GM12878 (cell line): ENCODE data around the gene MICALL2. TPM values are rescaled to one million over a fixed set of nuclear protein-coding genes. Genes with fewer than 3 reads are reported as not detected.

Experiments
- ATAC-seq: fragments of 200-7000 bp; cut with Tn5 transposase; 3 replicates; pipeline ENCODE4 v1.9.1; 2020; ENCODE audit warnings: mild to moderate bottlenecking, moderate library complexity
- BruUV-seq: library from RNA; stranded (reverse); fragments of 400-500 nt; replicated peaks from 2 replicates; lab custom pipeline; 2021; lab: Mats Ljungman, UMichigan
- CTCF ChIA-PET: fragments of 300-600 bp; sonication (Branson Sonifier 250); formaldehyde crosslinking; extraction: SDS; loops from one replicate; lab custom pipeline; 2021; ENCODE audit warnings: inconsistent platforms; lab: Yijun Ruan, JAX
- POLR2A ChIA-PET: fragments of 350-600 bp; formaldehyde crosslinking; extraction: SDS; loops from one replicate; lab custom pipeline; 2021; ENCODE audit warnings: inconsistent platforms; lab: Charles Lee
- RAD21 ChIA-PET: fragments of 300-600 bp; sonication (Branson Sonifier 250); formaldehyde crosslinking; loops from one replicate; lab custom pipeline; 2023; ENCODE audit warnings: antibody characterized with exemption; ENCODE audit not compliant: unreplicated experiment; lab: Charles Lee
- SMC1A ChIA-PET: fragments of 300-600 bp; sonication (Branson Sonifier 250); formaldehyde crosslinking; loops from one replicate; lab custom pipeline; 2023; ENCODE audit not compliant: unreplicated experiment, uncharacterized antibody; lab: Charles Lee
- DNase-seq: peaks from one replicate; pipeline ENCODE4 v3.0.0-alpha.2; 2011; ENCODE audit warnings: low read depth, low spot score
- FAIRE-seq: peaks from 3 replicates; lab custom pipeline; 2011; peaks lifted over from hg19 to GRCh38; lab: Jason Lieb, UNC
- H2AFZ ChIP-seq: 2 replicates; pipeline ENCODE4 v1.6.0; 2011; ENCODE audit warnings: low read depth, low read length, control low read depth; ENCODE audit not compliant: control insufficient read depth
- H3K27ac ChIP-seq: 2 replicates; pipeline ENCODE4 v1.5.1; 2011; ENCODE audit warnings: control low read depth; ENCODE audit not compliant: control insufficient read depth, insufficient read depth
- H3K27me3 ChIP-seq, 2 experiments: replicated peaks in 1 of 2; 2 replicates each; pipeline versions ENCODE4 v1.6.0 to v1.6.1; 2011; ENCODE audit warnings: low read length in 1 of 2; ENCODE audit not compliant: control insufficient read depth in 2 of 2, insufficient read depth in 2 of 2
- H3K36me3 ChIP-seq, 2 experiments: 2 replicates each; pipeline ENCODE4 v1.5.1; 2011; ENCODE audit warnings: low read length in 1 of 2; ENCODE audit not compliant: control insufficient read depth in 2 of 2, insufficient read depth in 2 of 2
- H3K4me1 ChIP-seq: 2 replicates; pipeline ENCODE4 v1.6.1; 2011; ENCODE audit warnings: mild to moderate bottlenecking, low read length, moderate library complexity, mixed read lengths; ENCODE audit not compliant: control insufficient read depth, insufficient read depth
- H3K4me2 ChIP-seq: 2 replicates; pipeline ENCODE4 v1.6.0; 2011; ENCODE audit warnings: control low read depth; ENCODE audit not compliant: control insufficient read depth, insufficient read depth
- H3K4me3 ChIP-seq: fragments of 200-600 bp; sonication (generic); 2 replicates; pipeline ENCODE4 v1.5.1; 2016
- H3K79me2 ChIP-seq: 2 replicates; pipeline ENCODE4 v1.6.0; 2011; ENCODE audit warnings: low read length; ENCODE audit not compliant: control insufficient read depth, insufficient read depth
- H3K9ac ChIP-seq: 2 replicates; pipeline ENCODE4 v1.8.0; 2011; ENCODE audit warnings: low read length, control low read depth, mixed read lengths; ENCODE audit not compliant: control insufficient read depth, insufficient read depth
- H3K9me3 ChIP-seq: replicated peaks from 3 replicates; pipeline ENCODE4 v1.5.1; 2011; ENCODE audit warnings: mild to moderate bottlenecking, low read length; ENCODE audit not compliant: control insufficient read depth, insufficient read depth
- H4K20me1 ChIP-seq: 2 replicates; pipeline ENCODE4 v1.6.0; 2011; ENCODE audit not compliant: control insufficient read depth, insufficient read depth
- BCL11A ChIP-seq: IDR thresholded peaks from 2 replicates; pipeline ENCODE4 v1.6.1; 2011; ENCODE audit warnings: low read depth, low read length
- CHD2 ChIP-seq: IDR thresholded peaks from 2 replicates; pipeline ENCODE4 v1.6.1; 2011; ENCODE audit warnings: low read depth, low read length, improper control_type of control experiment, borderline replicate concordance
- EED ChIP-seq: sonication (generic); IDR thresholded peaks from 2 replicates; pipeline ENCODE4 v1.6.1; 2016; ENCODE audit warnings: antibody characterized with exemption, low read depth
- ETV6 ChIP-seq, 2 experiments: fragments of 450-650 bp in 1 of 2; IDR thresholded peaks in 1 of 2; conservative IDR thresholded peaks in 1 of 2; 2 replicates each; pipeline ENCODE4 v1.6.1; 2014; ENCODE audit warnings: antibody characterized with exemption in 1 of 2, borderline replicate concordance in 1 of 2, low read depth in 1 of 2, mild to moderate bottlenecking in 1 of 2, moderate library complexity in 1 of 2
- FOS ChIP-seq: IDR thresholded peaks from 3 replicates; pipeline ENCODE4 v1.6.1; 2011; ENCODE audit warnings: borderline replicate concordance; ENCODE audit not compliant: insufficient read length; ENCODE audit errors: extremely low read depth
- FOXM1 ChIP-seq: IDR thresholded peaks from 2 replicates; pipeline ENCODE4 v1.6.1; 2012; ENCODE audit warnings: low read depth, mild to moderate bottlenecking, inconsistent platforms, low read length, moderate library complexity
- RFX5 ChIP-seq: IDR thresholded peaks from 2 replicates; pipeline ENCODE4 v1.6.1; 2011; ENCODE audit warnings: low read depth, low read length, improper control_type of control experiment
- STAT1 ChIP-seq: fragments of 450-650 bp; conservative IDR thresholded peaks from 2 replicates; pipeline ENCODE4 v1.6.1; 2014; ENCODE audit warnings: antibody characterized with exemption, mild to moderate bottlenecking
- TARDBP ChIP-seq: IDR thresholded peaks from 2 replicates; pipeline ENCODE4 v1.6.1; 2016; ENCODE audit warnings: borderline replicate concordance
- WGBS: methylation state at CpG from one replicate; pipeline ENCODE4 v1.1.6; 2016; ENCODE audit warnings: low lambda C conversion rate; ENCODE audit not compliant: insufficient replicate concordance, insufficient coverage; ENCODE audit errors: missing lambda C conversion rate; 5-methylcytosine and 5-hydroxymethylcytosine counted together
- in situ Hi-C: fragments of 300-500 bp; cut with MboI; formaldehyde crosslinking; loops from 9 replicates; pipeline ENCODE4 v1.14.3; 2018; ENCODE audit warnings: mixed read lengths
- intact Hi-C: fragments of 100-400 bp; cut with micrococcal nuclease; formaldehyde crosslinking; loops from one replicate; pipeline ENCODE4 v1.14.2; 2022; ENCODE audit not compliant: unreplicated experiment
- polyA plus RNA-seq, 11 experiments: library from polyadenylated mRNA; depleted of rRNA in 4 of 11; unstranded in 6 of 11; stranded (reverse) in 5 of 11; fragments of >200 nt; fragmentation: Nextera tagmentation in 4 of 11; fragmentation: Illumina TruSeq in 1 of 11; extraction: Ambion mirVana in 4 of 11; extraction: Trizol in 1 of 11; gene quantifications; 1 replicate in 1 of 11; 2 replicates in 10 of 11; pipeline versions ENCODE4 v1.2.1 to v1.2.3, GENCODE V29; 2011 to 2016; ENCODE audit warnings: inconsistent platforms in 2 of 11, missing spikeins in 2 of 11, low read depth in 1 of 11
- total RNA-seq, 4 experiments: library from RNA; depleted of rRNA in 3 of 4; stranded (reverse); fragments of >200 nt in 3 of 4; fragmentation: Illumina TruSeq in 1 of 4; extraction: Trizol in 1 of 4; gene quantifications; 2 replicates each; pipeline versions ENCODE4 v1.2.1 to v1.2.3, GENCODE V29; 2013 to 2021
- TF ChIP-seq, protein P1 (sequence below): fragments of 150-350 bp; IDR thresholded peaks from 2 replicates; pipeline ENCODE4 v1.6.1; 2016; ENCODE audit warnings: low read depth, low read length
- TF ChIP-seq, protein P2 (sequence below): fragments of 450-650 bp; IDR thresholded peaks from 2 replicates; pipeline ENCODE4 v1.6.1; 2014; ENCODE audit warnings: mild to moderate bottlenecking

MICALL2 gene
- total and polyA plus RNA-seq, 10 of the 15 experiments (the other 5 are each of a cell fraction or from before 2014, with no cell fraction given) = 0.04 to 1.7 (median 0.83) TPM; not detected in 3

DNA sequence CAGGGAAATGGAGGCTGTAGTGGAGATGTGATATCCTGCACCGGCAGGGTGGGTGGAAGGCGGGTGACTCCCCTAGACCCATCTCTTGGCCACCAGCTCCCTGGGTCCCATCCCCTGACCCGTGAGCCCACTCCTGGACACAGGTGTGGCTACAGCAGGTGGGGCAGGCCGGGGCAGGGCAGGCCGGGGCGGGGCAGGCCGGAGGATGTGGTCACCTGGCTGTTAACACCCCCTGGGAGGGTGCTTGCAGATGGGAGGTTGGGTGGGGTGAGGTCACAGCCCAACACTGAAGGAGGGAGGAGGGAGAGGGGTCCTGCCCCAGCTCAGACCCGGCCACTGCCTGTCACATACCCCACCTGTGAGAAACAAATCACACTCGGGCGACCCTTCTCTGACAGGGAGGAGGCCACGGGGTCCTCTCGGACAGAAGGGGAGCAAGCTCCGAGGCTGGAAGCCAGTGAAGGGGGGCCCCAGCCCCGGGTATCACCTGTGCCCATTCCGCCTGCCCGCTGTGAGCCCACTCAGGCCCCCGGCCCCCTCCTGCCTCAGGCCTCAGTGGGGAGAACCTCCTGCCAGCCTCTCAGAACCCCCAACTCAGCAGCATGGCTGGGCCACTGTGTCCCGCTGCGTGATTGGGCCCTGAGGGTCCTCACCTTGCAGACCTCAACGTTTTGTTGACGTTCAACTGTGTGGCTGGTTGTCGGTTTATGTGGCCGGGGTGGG is 74.0 kb downstream of the MICALL2 start:
- DNase-seq (no peak), FAIRE-seq (no peak), ATAC-seq (no peak)
- BruUV-seq = no TSS peak
- ChIA-PET POLR2A (no interaction called here), RAD21 (no interaction called here), SMC1A (no interaction called here), CTCF (no interaction called here)
- intact Hi-C loops (no loop called here), in situ Hi-C loops (no loop called here)
- WGBS = 24% methylated on average over 21 of the region's 23 CpGs
- H3K4me3 ChIP-seq = no peak overlapping the region
- H3K27me3 ChIP-seq = no peaks in the 10 kb centered on the region
- H3K9me3 ChIP-seq = no peaks in the 10 kb centered on the region
- no peaks in the 10 kb centered on the region for H3K79me2 ChIP-seq
- H2AFZ ChIP-seq = no peak overlapping the region
- no peaks in the 10 kb centered on the region for H3K4me1 ChIP-seq
- H3K36me3 ChIP-seq = no peaks in the 10 kb centered on the region
- H3K9ac ChIP-seq = no peak overlapping the region
- no peaks in the 10 kb centered on the region for H4K20me1 ChIP-seq
- TF ChIP-seq, protein P1, sequence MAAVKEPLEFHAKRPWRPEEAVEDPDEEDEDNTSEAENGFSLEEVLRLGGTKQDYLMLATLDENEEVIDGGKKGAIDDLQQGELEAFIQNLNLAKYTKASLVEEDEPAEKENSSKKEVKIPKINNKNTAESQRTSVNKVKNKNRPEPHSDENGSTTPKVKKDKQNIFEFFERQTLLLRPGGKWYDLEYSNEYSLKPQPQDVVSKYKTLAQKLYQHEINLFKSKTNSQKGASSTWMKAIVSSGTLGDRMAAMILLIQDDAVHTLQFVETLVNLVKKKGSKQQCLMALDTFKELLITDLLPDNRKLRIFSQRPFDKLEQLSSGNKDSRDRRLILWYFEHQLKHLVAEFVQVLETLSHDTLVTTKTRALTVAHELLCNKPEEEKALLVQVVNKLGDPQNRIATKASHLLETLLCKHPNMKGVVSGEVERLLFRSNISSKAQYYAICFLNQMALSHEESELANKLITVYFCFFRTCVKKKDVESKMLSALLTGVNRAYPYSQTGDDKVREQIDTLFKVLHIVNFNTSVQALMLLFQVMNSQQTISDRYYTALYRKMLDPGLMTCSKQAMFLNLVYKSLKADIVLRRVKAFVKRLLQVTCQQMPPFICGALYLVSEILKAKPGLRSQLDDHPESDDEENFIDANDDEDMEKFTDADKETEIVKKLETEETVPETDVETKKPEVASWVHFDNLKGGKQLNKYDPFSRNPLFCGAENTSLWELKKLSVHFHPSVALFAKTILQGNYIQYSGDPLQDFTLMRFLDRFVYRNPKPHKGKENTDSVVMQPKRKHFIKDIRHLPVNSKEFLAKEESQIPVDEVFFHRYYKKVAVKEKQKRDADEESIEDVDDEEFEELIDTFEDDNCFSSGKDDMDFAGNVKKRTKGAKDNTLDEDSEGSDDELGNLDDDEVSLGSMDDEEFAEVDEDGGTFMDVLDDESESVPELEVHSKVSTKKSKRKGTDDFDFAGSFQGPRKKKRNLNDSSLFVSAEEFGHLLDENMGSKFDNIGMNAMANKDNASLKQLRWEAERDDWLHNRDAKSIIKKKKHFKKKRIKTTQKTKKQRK = no peak
- TF ChIP-seq EED (no peak), ETV6 (conservative IDR thresholded peaks at IDR 0.05 in 1 of 2, IDR thresholded peaks at IDR 0.05 in 1 of 2; ENCODE audit: borderline replicate concordance in 1 of 2, low read depth in 1 of 2) (no peak), RFX5 (no peak), STAT1 (no peak), TARDBP (no peak), CHD2 (no peak), FOS (no peak), BCL11A (no peak), FOXM1 (no peak)
- TF ChIP-seq, protein P2, sequence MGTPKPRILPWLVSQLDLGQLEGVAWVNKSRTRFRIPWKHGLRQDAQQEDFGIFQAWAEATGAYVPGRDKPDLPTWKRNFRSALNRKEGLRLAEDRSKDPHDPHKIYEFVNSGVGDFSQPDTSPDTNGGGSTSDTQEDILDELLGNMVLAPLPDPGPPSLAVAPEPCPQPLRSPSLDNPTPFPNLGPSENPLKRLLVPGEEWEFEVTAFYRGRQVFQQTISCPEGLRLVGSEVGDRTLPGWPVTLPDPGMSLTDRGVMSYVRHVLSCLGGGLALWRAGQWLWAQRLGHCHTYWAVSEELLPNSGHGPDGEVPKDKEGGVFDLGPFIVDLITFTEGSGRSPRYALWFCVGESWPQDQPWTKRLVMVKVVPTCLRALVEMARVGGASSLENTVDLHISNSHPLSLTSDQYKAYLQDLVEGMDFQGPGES = no peak
- no peak overlapping the region for H3K4me2 ChIP-seq
- no peak overlapping the region for H3K27ac ChIP-seq

Other genes with a start within 250 kb of the MICALL2 start
- gene UNCX, start 226.6 kb downstream of the MICALL2 start, total RNA-seq (2014; rRNA removed) = not detected in 2 replicates
- gene UNCX, start 226.6 kb downstream of the MICALL2 start, total RNA-seq (2014; rRNA removed; fragmentation: Illumina TruSeq; extraction: Trizol) = not detected in 2 replicates
- gene UNCX, start 226.6 kb downstream of the MICALL2 start, total RNA-seq (2021) = not detected in 2 replicates
- not detected in 2 replicates for gene UNCX, start 226.6 kb downstream of the MICALL2 start, polyA plus RNA-seq (2011; rRNA removed)
- gene UNCX, start 226.6 kb downstream of the MICALL2 start, polyA plus RNA-seq (2014; fragmentation: Illumina TruSeq; extraction: Trizol) = not detected in 2 replicates
- not detected for gene UNCX, start 226.6 kb downstream of the MICALL2 start, polyA plus RNA-seq (2014; fragmentation: Nextera tagmentation; extraction: Ambion mirVana)
- gene UNCX, start 226.6 kb downstream of the MICALL2 start, polyA plus RNA-seq (2014; rRNA removed) = not detected in 2 replicates
- not detected for gene UNCX, start 226.6 kb downstream of the MICALL2 start, polyA plus RNA-seq (2016; fragmentation: Nextera tagmentation; extraction: Ambion mirVana)
- 14.6 and 19.5 TPM in 2 replicates for gene INTS1, start 44.9 kb upstream of the MICALL2 start, total RNA-seq (2014; rRNA removed)
- 6.9 and 10.0 TPM in 2 replicates for gene INTS1, start 44.9 kb upstream of the MICALL2 start, total RNA-seq (2014; rRNA removed; fragmentation: Illumina TruSeq; extraction: Trizol)
- gene INTS1, start 44.9 kb upstream of the MICALL2 start, total RNA-seq (2021) = 76.5 and 89.0 TPM in 2 replicates
- gene INTS1, start 44.9 kb upstream of the MICALL2 start, polyA plus RNA-seq (2011; rRNA removed) = 4.0 and 7.5 TPM in 2 replicates
- 0.98 and 10.6 TPM in 2 replicates for gene INTS1, start 44.9 kb upstream of the MICALL2 start, polyA plus RNA-seq (2014; fragmentation: Illumina TruSeq; extraction: Trizol)
- 1 to 10 TPM in 1 of 2 experiments, under 1 TPM in 1; 0.52 to 1.5 TPM for gene INTS1, start 44.9 kb upstream of the MICALL2 start, polyA plus RNA-seq (2014; fragmentation: Nextera tagmentation; extraction: Ambion mirVana)
- gene INTS1, start 44.9 kb upstream of the MICALL2 start, polyA plus RNA-seq (2014; rRNA removed) = 35.1 and 40.6 TPM in 2 replicates
- 10 to 100 TPM; 37.0 to 38.3 TPM for gene INTS1, start 44.9 kb upstream of the MICALL2 start, polyA plus RNA-seq (2016; fragmentation: Nextera tagmentation; extraction: Ambion mirVana)
- 11.0 and 13.8 TPM in 2 replicates for gene MAFK, start 71.2 kb upstream of the MICALL2 start, total RNA-seq (2014; rRNA removed)
- 3.3 and 4.0 TPM in 2 replicates for gene MAFK, start 71.2 kb upstream of the MICALL2 start, total RNA-seq (2014; rRNA removed; fragmentation: Illumina TruSeq; extraction: Trizol)
- gene MAFK, start 71.2 kb upstream of the MICALL2 start, total RNA-seq (2021) = 24.3 and 24.5 TPM in 2 replicates
- gene MAFK, start 71.2 kb upstream of the MICALL2 start, polyA plus RNA-seq (2011; rRNA removed) = 2.2 and 3.5 TPM in 2 replicates
- 0.82 and 3.0 TPM in 2 replicates for gene MAFK, start 71.2 kb upstream of the MICALL2 start, polyA plus RNA-seq (2014; fragmentation: Illumina TruSeq; extraction: Trizol)
- gene MAFK, start 71.2 kb upstream of the MICALL2 start, polyA plus RNA-seq (2014; fragmentation: Nextera tagmentation; extraction: Ambion mirVana) = under 1 TPM; 0.10 to 0.26 TPM
- 11.9 and 17.0 TPM in 2 replicates for gene MAFK, start 71.2 kb upstream of the MICALL2 start, polyA plus RNA-seq (2014; rRNA removed)
- 1 to 10 TPM; 1.3 to 1.4 TPM for gene MAFK, start 71.2 kb upstream of the MICALL2 start, polyA plus RNA-seq (2016; fragmentation: Nextera tagmentation; extraction: Ambion mirVana)
- not detected in 2 replicates for gene TMEM184A, start 96.7 kb upstream of the MICALL2 start, total RNA-seq (2014; rRNA removed)
- gene TMEM184A, start 96.7 kb upstream of the MICALL2 start, total RNA-seq (2014; rRNA removed; fragmentation: Illumina TruSeq; extraction: Trizol) = not detected in 2 replicates
- gene TMEM184A, start 96.7 kb upstream of the MICALL2 start, total RNA-seq (2021) = 0.15 TPM in 1 of 2 replicates, not detected in the other
- gene TMEM184A, start 96.7 kb upstream of the MICALL2 start, polyA plus RNA-seq (2011; rRNA removed) = not detected in 2 replicates
- not detected in 2 replicates for gene TMEM184A, start 96.7 kb upstream of the MICALL2 start, polyA plus RNA-seq (2014; fragmentation: Illumina TruSeq; extraction: Trizol)
- under 1 TPM in 1 of 2 experiments, not detected in 1; 0.04 TPM for gene TMEM184A, start 96.7 kb upstream of the MICALL2 start, polyA plus RNA-seq (2014; fragmentation: Nextera tagmentation; extraction: Ambion mirVana)
- gene TMEM184A, start 96.7 kb upstream of the MICALL2 start, polyA plus RNA-seq (2014; rRNA removed) = not detected in 2 replicates
- not detected for gene TMEM184A, start 96.7 kb upstream of the MICALL2 start, polyA plus RNA-seq (2016; fragmentation: Nextera tagmentation; extraction: Ambion mirVana)
- gene PSMG3, start 110.6 kb upstream of the MICALL2 start, total RNA-seq (2014; rRNA removed) = 64.9 and 68.7 TPM in 2 replicates
- gene PSMG3, start 110.6 kb upstream of the MICALL2 start, total RNA-seq (2014; rRNA removed; fragmentation: Illumina TruSeq; extraction: Trizol) = 46.7 and 52.4 TPM in 2 replicates
- gene PSMG3, start 110.6 kb upstream of the MICALL2 start, total RNA-seq (2021) = 49.7 and 50.3 TPM in 2 replicates
- 49.5 and 74.5 TPM in 2 replicates for gene PSMG3, start 110.6 kb upstream of the MICALL2 start, polyA plus RNA-seq (2011; rRNA removed)
- 11.5 and 33.9 TPM in 2 replicates for gene PSMG3, start 110.6 kb upstream of the MICALL2 start, polyA plus RNA-seq (2014; fragmentation: Illumina TruSeq; extraction: Trizol)
- 10 to 100 TPM; 23.9 to 40.5 TPM for gene PSMG3, start 110.6 kb upstream of the MICALL2 start, polyA plus RNA-seq (2014; fragmentation: Nextera tagmentation; extraction: Ambion mirVana)
- gene PSMG3, start 110.6 kb upstream of the MICALL2 start, polyA plus RNA-seq (2014; rRNA removed) = 90.4 and 92.0 TPM in 2 replicates
- gene PSMG3, start 110.6 kb upstream of the MICALL2 start, polyA plus RNA-seq (2016; fragmentation: Nextera tagmentation; extraction: Ambion mirVana) = 100 to 1,000 TPM; 109 to 115 TPM
- not detected in 2 replicates for gene ELFN1, start 210.8 kb upstream of the MICALL2 start, total RNA-seq (2014; rRNA removed)
- gene ELFN1, start 210.8 kb upstream of the MICALL2 start, total RNA-seq (2014; rRNA removed; fragmentation: Illumina TruSeq; extraction: Trizol) = not detected in 2 replicates
- gene ELFN1, start 210.8 kb upstream of the MICALL2 start, total RNA-seq (2021) = not detected in 2 replicates
- 0.04 TPM in 1 of 2 replicates, not detected in the other for gene ELFN1, start 210.8 kb upstream of the MICALL2 start, polyA plus RNA-seq (2011; rRNA removed)
- gene ELFN1, start 210.8 kb upstream of the MICALL2 start, polyA plus RNA-seq (2014; fragmentation: Illumina TruSeq; extraction: Trizol) = not detected in 2 replicates
- not detected for gene ELFN1, start 210.8 kb upstream of the MICALL2 start, polyA plus RNA-seq (2014; fragmentation: Nextera tagmentation; extraction: Ambion mirVana)
- 0.03 TPM in 1 of 2 replicates, not detected in the other for gene ELFN1, start 210.8 kb upstream of the MICALL2 start, polyA plus RNA-seq (2014; rRNA removed)
- not detected for gene ELFN1, start 210.8 kb upstream of the MICALL2 start, polyA plus RNA-seq (2016; fragmentation: Nextera tagmentation; extraction: Ambion mirVana)